Fibroblast of lung (primary cell): ENCODE data around the gene MRPL38.
A peak's percentile ranks its signal among the peaks of the same experiment; 100 is the strongest.

Source experiments
- EZH2 ChIP-seq: IDR thresholded peaks from 2 replicates; pipeline ENCODE4 v1.5.1; 2012; ENCODE audit warnings: low read length, control low read depth, mild to moderate bottlenecking; ENCODE audit errors: missing control alignments
- TF ChIP-seq, protein P1 (sequence below), 2 donors: IDR thresholded peaks in 1 of 2; conservative IDR thresholded peaks in 1 of 2; 1 replicate in 1 of 2; 2 replicates in 1 of 2; pipeline ENCODE4 v1.5.1; 2011 to 2012; ENCODE audit warnings: low read length in 2 of 2, control low read depth in 1 of 2, inconsistent platforms in 1 of 2, low read depth in 1 of 2, mild to moderate bottlenecking in 1 of 2

DNA sequence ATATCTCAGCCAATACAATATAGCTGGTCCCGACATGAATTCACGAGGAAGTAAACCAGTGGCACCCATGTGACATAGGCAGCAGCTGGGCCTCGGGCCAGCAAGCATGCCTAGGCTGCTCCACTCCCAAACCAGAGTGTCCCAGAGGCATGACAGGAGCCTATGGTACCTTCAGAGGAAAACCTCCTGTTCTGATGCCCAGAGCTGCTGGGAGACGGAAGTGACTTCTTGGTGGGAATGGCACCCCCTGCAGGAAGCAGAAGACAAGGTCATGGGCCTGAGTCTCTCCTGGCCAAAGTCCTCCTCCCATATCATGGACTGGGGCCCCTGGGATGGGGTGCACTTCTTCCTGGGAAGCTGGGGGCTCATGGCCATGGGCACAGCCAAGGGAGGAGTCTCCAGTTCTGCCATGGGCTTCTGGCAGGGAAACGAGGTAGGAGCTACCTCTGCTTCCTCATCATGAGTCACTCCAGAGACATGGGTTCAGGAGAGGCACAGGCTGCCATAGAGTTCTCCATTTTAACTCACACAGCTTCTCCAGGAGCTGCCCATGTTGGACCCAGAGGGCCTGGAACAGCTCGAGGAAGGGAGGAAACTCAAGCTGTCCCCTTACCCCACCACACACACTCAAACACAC is 22.7 kb upstream of the MRPL38 start:
- TF ChIP-seq, protein P1, sequence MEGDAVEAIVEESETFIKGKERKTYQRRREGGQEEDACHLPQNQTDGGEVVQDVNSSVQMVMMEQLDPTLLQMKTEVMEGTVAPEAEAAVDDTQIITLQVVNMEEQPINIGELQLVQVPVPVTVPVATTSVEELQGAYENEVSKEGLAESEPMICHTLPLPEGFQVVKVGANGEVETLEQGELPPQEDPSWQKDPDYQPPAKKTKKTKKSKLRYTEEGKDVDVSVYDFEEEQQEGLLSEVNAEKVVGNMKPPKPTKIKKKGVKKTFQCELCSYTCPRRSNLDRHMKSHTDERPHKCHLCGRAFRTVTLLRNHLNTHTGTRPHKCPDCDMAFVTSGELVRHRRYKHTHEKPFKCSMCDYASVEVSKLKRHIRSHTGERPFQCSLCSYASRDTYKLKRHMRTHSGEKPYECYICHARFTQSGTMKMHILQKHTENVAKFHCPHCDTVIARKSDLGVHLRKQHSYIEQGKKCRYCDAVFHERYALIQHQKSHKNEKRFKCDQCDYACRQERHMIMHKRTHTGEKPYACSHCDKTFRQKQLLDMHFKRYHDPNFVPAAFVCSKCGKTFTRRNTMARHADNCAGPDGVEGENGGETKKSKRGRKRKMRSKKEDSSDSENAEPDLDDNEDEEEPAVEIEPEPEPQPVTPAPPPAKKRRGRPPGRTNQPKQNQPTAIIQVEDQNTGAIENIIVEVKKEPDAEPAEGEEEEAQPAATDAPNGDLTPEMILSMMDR (conservative IDR thresholded peaks at IDR 0.05 in 1 of 2, IDR thresholded peaks at IDR 0.05 in 1 of 2; ENCODE audit: low read depth in 1 of 2, low read length in 2 of 2): peak in 1 of 2 donors; percentile 33
- no peak for TF ChIP-seq EZH2
